GM12875 (cell line): Measurements from ENCODE around the gene ROBO1.

Experiments used
- H3K4me3 ChIP-seq: one replicate; pipeline ENCODE4 v1.5.1; 2011; ENCODE audit warnings: low read depth, low read length, control low read depth
- CTCF ChIP-seq: IDR thresholded peaks from 2 replicates; pipeline ENCODE4 v1.5.1; 2011; ENCODE audit warnings: low read depth, mild to moderate bottlenecking, control low read depth, inconsistent platforms, low read length, moderate library complexity, borderline replicate concordance; ENCODE audit not compliant: insufficient read depth

The ROBO1 gene

GRCh38 chr3:79019924-79020173, 747.9 kb downstream of the ROBO1 start:
- TF ChIP-seq CTCF: no peak
- no peak overlapping the region for H3K4me3 ChIP-seq

GRCh38 chr3:79019137-79019923, 748.5 kb downstream of the ROBO1 start:
- no peak overlapping the region for H3K4me3 ChIP-seq
- TF ChIP-seq CTCF: no peak

GRCh38 chr3:79018671-79019136, 749.1 kb downstream of the ROBO1 start:
- TF ChIP-seq CTCF: no peak
- H3K4me3 ChIP-seq: no peak overlapping the region

GRCh38 chr3:79018265-79018664, 749.5 kb downstream of the ROBO1 start:
- TF ChIP-seq CTCF: no peak
- H3K4me3 ChIP-seq: no peak overlapping the region

GRCh38 chr3:79016587-79017376, 751.0 kb downstream of the ROBO1 start:
- no peak overlapping the region for H3K4me3 ChIP-seq
- TF ChIP-seq CTCF: no peak

- no peak for TF ChIP-seq CTCF
- H3K4me3 ChIP-seq: no peak overlapping the region
Observed at GRCh38 chr3:79015854-79016253, 751.9 kb downstream of the ROBO1 start.

GRCh38 chr3:79012946-79013362, 754.8 kb downstream of the ROBO1 start:
- no peak overlapping the region for H3K4me3 ChIP-seq
- no peak for TF ChIP-seq CTCF
